HUES6 (cell line): ENCODE measurements around the gene IMPACT.

ENCODE experiments used
- H3K27ac ChIP-seq: 2 replicates; pipeline ENCODE4 v1.7.0; 2013; ENCODE audit warnings: low read depth, mild to moderate bottlenecking, low read length, inconsistent platforms
- H3K27me3 ChIP-seq: 2 replicates; pipeline ENCODE4 v1.6.1; 2013; ENCODE audit warnings: low read length; ENCODE audit not compliant: control insufficient read depth, insufficient read depth
- H3K36me3 ChIP-seq: 2 replicates; pipeline ENCODE4 v1.6.1; 2013; ENCODE audit warnings: low read length; ENCODE audit not compliant: control insufficient read depth, insufficient read depth
- H3K4me1 ChIP-seq: 2 replicates; pipeline ENCODE4 v1.6.1; 2013; ENCODE audit warnings: low read length; ENCODE audit not compliant: control insufficient read depth, insufficient read depth
- H3K4me3 ChIP-seq: 2 replicates; pipeline ENCODE4 v1.5.1; 2013; ENCODE audit warnings: low read depth, low read length
- H3K9ac ChIP-seq: one replicate; pipeline ENCODE4 v1.6.1; 2013; ENCODE audit warnings: mild to moderate bottlenecking, low read length
- H3K9me3 ChIP-seq: 2 replicates; pipeline ENCODE4 v1.6.1; 2013; ENCODE audit warnings: low read depth, low read length; ENCODE audit not compliant: control insufficient read depth, insufficient read depth

The IMPACT gene

GRCh38 chr18:24475926-24476589 lies 49.6 kb downstream of the IMPACT start:
- Histone ChIP-seq H3K36me3 (no peaks in the 10 kb centered on the region), H3K4me1 (no peaks in the 10 kb centered on the region), H3K27me3 (no peaks in the 10 kb centered on the region), H3K4me3 (no peak overlapping the region), H3K27ac (no peak overlapping the region), H3K9me3 (no peaks in the 10 kb centered on the region), H3K9ac (no peak overlapping the region)

DNA sequence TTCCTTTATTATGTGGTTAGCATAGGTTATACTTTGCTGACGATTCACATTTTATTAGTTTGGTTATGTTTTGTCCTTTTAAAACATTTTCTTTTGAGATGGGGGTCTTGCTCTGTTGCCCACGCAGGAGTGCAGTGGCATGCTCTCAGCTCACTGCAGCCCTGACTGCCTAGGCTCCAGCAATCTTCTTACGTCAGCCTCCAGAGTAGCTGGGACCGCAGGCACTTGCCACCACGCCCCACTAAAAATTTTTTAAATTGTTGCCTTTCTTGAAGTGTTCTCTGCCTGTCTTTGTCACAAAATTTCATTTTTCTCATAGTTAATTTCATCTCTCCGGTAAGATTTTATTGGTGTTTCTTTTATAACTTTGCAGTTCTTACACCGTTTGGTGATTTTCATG lies 52.9 kb downstream of the IMPACT start:
- H3K4me3 ChIP-seq, result no peak overlapping the region
- no peak overlapping the region for H3K9ac ChIP-seq
- no peaks in the 10 kb centered on the region for H3K36me3 ChIP-seq
- H3K9me3 ChIP-seq, result no peaks in the 10 kb centered on the region
- H3K4me1 ChIP-seq, result no peaks in the 10 kb centered on the region
- H3K27ac ChIP-seq, result no peak overlapping the region
- no peaks in the 10 kb centered on the region for H3K27me3 ChIP-seq

DNA sequence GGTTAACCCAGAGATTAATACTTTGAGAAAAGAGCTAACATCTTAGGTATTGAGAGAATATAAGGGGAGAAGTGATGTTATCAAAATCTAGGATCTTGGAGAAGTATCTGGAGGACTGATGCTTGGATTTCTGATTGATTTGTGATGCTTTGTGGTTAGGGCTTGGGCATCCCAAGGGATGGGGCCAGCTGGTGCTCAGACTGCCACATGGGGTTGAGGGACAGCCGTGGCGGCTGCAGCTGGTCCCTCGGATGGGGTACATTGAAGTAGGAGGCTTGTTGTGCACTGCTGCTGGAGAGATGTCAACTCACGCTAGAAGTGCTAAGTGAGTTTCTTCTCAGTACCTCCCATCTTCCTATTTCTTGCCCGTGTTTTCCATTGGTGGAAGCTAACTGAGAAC lies 56.4 kb downstream of the IMPACT start:
- Histone ChIP-seq H3K27me3 (no peaks in the 10 kb centered on the region), H3K9ac (no peak overlapping the region), H3K27ac (no peak overlapping the region), H3K36me3 (no peaks in the 10 kb centered on the region), H3K4me1 (no peaks in the 10 kb centered on the region), H3K9me3 (no peaks in the 10 kb centered on the region), H3K4me3 (no peak overlapping the region)

- no peaks in the 10 kb centered on the region for H3K4me1 ChIP-seq
- H3K27ac ChIP-seq, result no peak overlapping the region
- no peaks in the 10 kb centered on the region for H3K36me3 ChIP-seq
- H3K9ac ChIP-seq, result no peak overlapping the region
- no peaks in the 10 kb centered on the region for H3K27me3 ChIP-seq
- H3K4me3 ChIP-seq, result no peak overlapping the region
- no peaks in the 10 kb centered on the region for H3K9me3 ChIP-seq
Measured at GRCh38 chr18:24485681-24486080, 59.2 kb downstream of the IMPACT start.

DNA sequence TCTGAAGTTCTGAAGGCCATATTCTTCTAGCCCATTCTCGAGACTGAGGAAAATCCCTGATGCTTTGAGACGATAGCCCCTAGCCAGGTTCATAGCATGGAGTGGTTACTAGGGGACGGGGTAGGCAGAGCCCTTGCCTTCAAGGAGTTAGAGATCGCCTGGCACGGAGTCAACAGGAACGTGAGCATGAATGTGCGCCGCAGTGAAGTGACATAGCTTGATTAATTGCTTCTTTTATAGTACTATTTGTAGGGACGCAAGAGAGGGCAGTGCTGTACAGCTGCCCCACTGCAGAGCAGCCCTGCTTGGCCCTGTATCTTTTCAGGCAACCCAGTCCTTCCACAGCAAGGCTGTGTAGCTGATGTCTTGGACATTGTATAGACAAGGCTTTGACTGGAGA lies 60.2 kb downstream of the IMPACT start:
- no peaks in the 10 kb centered on the region for H3K27me3 ChIP-seq
- no peak overlapping the region for H3K27ac ChIP-seq
- H3K4me3 ChIP-seq, result no peak overlapping the region
- H3K9me3 ChIP-seq, result no peaks in the 10 kb centered on the region
- H3K4me1 ChIP-seq, result 0 out of 2 replicates have a peak, but pooled peaks cover under 1% of the 10 kb centered on the region
- H3K9ac ChIP-seq, result no peak overlapping the region
- H3K36me3 ChIP-seq, result no peaks in the 10 kb centered on the region

GRCh38 chr18:24488824-24489493 lies 62.5 kb downstream of the IMPACT start:
- Histone ChIP-seq H3K27me3 (no peaks in the 10 kb centered on the region), H3K27ac (no peak overlapping the region), H3K9me3 (no peaks in the 10 kb centered on the region), H3K4me1 (0 out of 2 replicates have a peak, but pooled peaks cover 6% of the 10 kb centered on the region), H3K9ac (no peak overlapping the region), H3K36me3 (no peaks in the 10 kb centered on the region), H3K4me3 (no peak overlapping the region)

DNA sequence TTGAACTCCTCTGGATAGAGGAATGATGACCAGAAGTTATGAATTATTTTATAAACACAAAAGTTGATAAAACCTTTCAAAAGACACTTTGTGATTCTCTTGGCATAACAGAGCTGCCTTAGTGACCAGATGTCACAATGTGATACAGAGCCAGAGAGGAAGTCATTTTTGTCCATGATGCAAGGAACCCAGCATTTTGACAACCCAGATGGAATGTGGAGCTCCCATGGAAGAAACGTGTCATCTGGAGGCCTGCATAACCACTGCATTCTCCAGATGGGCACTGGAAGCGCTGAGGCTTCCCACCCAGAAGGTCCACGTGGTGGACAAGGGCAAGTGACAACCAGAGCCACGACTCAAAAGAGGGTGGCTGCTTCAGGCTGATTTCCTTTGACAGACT lies 64.1 kb downstream of the IMPACT start:
- H3K9ac ChIP-seq, result no peak overlapping the region
- 0 out of 2 replicates have a peak, but pooled peaks cover 6% of the 10 kb centered on the region for H3K4me1 ChIP-seq
- H3K4me3 ChIP-seq, result no peak overlapping the region
- no peaks in the 10 kb centered on the region for H3K27me3 ChIP-seq
- no peak overlapping the region for H3K27ac ChIP-seq
- no peaks in the 10 kb centered on the region for H3K36me3 ChIP-seq
- no peaks in the 10 kb centered on the region for H3K9me3 ChIP-seq

DNA sequence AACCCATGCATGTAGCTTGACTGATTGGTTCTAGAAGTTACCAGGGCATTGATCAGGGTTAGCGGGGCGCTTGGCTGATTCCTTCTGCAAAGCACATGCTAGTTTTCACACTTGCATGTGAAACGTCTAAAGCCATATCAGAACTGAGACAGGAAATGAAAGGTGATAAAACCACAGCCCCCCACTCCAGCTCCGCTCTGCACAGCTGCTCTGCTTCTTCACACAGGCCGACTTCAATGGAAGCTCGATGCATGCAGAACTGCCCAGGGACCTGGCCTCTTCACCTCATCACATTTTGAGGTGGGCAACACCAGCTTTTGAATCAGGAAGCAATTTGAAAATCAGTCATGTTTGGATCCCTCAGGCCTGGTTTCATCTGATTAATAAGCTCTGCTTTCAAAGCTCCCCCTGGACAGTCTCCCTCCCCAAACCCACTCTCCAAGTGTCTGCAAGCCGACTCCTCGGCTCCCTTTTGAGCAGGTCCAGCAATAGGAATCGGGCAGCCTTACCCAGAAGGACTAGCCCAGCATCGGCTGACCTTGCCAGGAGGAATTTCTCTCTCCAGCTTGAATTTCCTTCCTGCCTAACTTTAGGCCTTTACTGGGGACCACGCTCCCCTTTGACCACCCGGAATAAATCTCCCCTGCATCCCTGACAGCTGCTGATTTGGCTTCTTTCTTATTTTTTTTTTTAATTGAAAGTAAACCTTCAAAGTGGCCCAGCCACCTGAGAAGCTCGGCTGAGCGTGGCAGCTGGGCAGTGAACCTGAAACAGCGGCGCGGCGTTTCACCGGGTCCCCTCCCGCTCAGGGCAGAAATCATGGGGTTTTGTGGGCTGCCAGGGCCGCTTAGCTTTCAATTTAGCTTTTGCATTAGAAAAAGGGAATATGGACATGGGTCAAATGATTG lies 65.7 kb downstream of the IMPACT start:
- Histone ChIP-seq H3K27ac (no peak overlapping the region), H3K9ac (no peak overlapping the region), H3K9me3 (no peaks in the 10 kb centered on the region), H3K36me3 (no peaks in the 10 kb centered on the region), H3K4me1 (0 out of 2 replicates have a peak, but pooled peaks cover 6% of the 10 kb centered on the region), H3K4me3 (no peak overlapping the region), H3K27me3 (no peaks in the 10 kb centered on the region)

DNA sequence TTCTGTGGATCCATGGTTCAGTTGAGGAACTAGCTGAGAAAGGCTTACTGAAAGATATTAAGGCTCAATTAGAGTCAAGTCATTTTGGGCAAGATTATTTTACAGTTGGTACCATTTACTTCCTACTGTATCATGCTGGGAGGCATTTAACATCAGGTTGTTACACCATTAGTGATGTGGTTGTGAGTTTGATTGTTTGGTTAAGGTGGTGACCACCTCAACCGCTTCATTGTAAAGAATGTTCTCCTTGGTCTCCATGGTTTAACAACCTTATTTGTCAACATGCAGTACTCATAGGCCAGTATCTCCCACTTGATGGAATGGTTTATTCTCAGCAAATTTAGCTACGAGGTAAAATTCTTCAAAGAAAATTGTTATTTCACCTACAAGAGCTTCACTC lies 68.1 kb downstream of the IMPACT start:
- H3K4me3 ChIP-seq, result no peak overlapping the region
- no peak overlapping the region for H3K9ac ChIP-seq
- no peak overlapping the region for H3K27ac ChIP-seq
- no peaks in the 10 kb centered on the region for H3K36me3 ChIP-seq
- H3K4me1 ChIP-seq, result 0 out of 2 replicates have a peak, but pooled peaks cover 6% of the 10 kb centered on the region
- H3K27me3 ChIP-seq, result no peaks in the 10 kb centered on the region
- H3K9me3 ChIP-seq, result no peaks in the 10 kb centered on the region

- Histone ChIP-seq H3K9me3 (no peaks in the 10 kb centered on the region), H3K27me3 (no peaks in the 10 kb centered on the region), H3K4me1 (0 out of 2 replicates have a peak, but pooled peaks cover under 1% of the 10 kb centered on the region), H3K36me3 (no peaks in the 10 kb centered on the region), H3K9ac (no peak overlapping the region), H3K4me3 (no peak overlapping the region), H3K27ac (no peak overlapping the region)
Measured at GRCh38 chr18:24497031-24497754, 70.7 kb downstream of the IMPACT start.
